ENCODE data around the gene ASTN2.

- TF ChIP-seq POLR2A (IDR thresholded peaks at IDR 0.05; ENCODE audit: low read length) (no peak), GATA1 (IDR thresholded peaks at IDR 0.05; ENCODE audit: low read depth, low read length) (no peak)
These were observed 775.6 kb downstream of the ASTN2 start for GRCh38 chr9:116639251-116639741.

Measured in erythroblast (primary cell).